ENCODE data around the gene RCL1.
A peak's percentile ranks its signal among the peaks of the same experiment; 100 is the strongest.
"Not testable (repeated sequence)": the region's sequence is repeated elsewhere in the genome, so short reads cannot be mapped to it uniquely, and the experiment has no call there.

RCL1 gene
- total RNA-seq, result 21.5 to 24.3 reads per million in 2 donors

- peak; percentile 98 for DNase-seq
These were observed at the start of gene RCL1 for GRCh38 chr9:4792572-4793458. Gene RCL1 (plus strand): TSS chr9:4792944. CDS start chr9:4793092, 148 bp downstream.

DNA sequence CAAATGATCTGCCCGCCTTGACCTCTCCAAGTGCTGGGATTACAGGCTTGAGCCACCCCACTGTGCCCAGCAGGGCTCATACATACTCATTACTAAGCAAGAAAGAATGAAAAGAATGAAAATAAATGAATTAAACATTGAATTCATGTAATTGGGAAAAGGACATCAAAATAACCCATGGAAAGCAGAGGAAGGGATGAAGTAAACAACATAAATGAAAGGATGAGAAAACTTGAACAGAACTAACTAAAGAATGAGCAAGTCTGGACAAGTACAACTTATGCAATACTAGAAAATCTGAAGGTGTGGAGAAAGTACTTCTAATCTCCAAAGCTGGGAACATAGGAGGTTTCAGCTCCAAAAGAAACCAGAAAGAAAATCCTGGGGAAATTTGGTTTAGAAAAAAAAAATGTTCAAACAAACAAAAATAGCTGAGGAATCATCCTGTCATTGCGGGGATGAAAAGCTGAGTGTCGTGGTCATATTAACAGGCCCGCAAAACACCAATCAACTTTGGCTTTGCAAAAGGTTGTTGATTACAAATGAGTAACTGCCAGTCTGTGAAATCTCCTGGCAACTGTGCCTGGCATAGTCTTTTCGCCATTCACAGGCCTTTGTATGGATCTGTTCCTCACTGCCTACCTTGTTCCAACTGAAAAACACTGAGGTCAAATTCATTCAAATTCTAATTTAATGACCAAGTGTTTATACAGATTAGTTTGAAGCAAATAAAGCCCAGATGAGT is 49.4 kb upstream of the RCL1 start:
- no peak for DNase-seq

- DNase-seq, result no peak
These were observed 46.3 kb upstream of the RCL1 start for GRCh38 chr9:4746278-4747030.

- DNase-seq, result no peak
These were observed 44.1 kb upstream of the RCL1 start for GRCh38 chr9:4748612-4749011.

- no peak for DNase-seq
These were observed 42.6 kb upstream of the RCL1 start for GRCh38 chr9:4750023-4750673.

DNA sequence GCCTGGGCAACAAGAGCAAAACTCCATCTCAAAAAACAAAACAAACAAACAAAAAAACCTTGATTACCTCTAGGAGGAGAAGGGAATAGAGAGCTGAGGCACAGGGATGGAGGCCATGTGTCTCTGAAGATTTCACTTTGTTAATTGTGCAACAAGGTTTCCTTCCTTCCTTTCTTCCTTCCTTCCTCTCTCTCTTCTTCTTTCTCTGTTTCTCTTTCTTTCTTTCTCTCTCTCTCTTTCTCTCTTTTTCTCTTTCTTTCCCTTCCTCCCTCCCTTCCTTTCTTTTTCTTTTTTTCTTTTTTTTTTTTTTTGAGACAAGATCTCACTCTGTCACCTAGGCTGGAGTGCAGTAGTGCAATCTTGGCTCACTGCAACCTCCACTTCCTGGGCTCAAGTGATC is 38.2 kb upstream of the RCL1 start:
- not testable (repeated sequence) for DNase-seq

DNA sequence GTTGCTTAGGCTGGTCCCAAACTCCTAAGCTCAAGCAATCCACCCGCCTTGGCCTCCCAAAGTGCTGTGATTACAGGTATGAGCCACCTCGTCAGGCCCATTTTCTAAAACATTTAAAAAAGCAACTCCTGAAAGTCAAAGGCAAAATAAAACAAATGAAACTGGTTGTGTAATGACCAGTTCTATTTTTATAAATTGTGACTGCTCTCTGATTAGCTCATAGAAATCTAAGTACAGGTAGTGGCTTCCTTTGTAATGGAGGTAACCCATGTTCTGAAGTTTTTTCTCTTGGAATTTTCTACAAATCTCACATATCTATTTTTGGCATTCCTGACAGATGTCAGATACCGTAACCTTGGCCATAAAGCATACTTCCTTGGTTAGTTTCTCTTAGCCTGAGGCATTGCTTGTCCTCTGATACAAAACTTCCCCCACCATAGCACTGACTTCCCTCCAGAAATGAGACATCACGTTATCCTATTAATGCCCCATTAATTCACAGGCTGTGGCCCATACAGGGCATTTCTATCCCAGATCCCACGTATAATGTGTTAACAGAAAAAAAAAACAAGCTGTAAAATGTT is 37.6 kb upstream of the RCL1 start:
- DNase-seq, result no peak

GRCh38 chr9:4756420-4756819 is 36.3 kb upstream of the RCL1 start:
- DNase-seq, result no peak

GRCh38 chr9:4760122-4760521 is 32.6 kb upstream of the RCL1 start:
- no peak for DNase-seq

GRCh38 chr9:4762108-4762885 is 30.4 kb upstream of the RCL1 start:
- no peak for DNase-seq

DNA sequence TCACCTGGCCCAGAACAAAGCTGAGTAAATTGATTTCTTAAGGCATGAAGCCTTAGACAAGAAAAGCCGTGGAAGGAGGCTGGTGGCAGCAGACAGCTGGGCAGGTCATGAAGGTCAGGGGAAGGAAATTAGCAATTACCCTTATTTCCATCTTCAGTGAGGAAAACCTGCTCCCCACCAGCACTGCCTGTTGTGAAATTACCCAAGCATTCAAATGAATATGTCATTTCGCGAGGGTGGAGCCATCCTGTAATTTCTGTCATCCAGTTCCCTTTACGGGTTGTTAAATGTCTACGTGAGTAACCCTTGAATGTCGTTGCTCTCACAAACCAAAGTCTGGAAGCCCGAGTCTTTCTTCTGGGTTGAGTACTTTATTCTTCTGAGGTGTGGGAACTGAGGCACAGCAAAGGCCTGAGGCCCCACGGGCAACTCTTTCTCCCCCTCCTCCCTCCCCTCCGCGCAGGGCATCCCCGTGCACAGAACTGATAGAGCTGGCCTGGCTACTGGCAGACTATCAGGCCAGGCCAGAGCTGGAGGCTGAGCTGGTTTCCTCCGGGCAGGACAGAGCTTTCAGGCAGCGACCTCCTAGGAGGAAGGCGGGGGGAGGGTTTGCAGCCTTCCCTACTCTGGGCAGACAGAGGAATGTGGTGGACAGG is 29.7 kb upstream of the RCL1 start:
- DNase-seq, result no peak

DNA sequence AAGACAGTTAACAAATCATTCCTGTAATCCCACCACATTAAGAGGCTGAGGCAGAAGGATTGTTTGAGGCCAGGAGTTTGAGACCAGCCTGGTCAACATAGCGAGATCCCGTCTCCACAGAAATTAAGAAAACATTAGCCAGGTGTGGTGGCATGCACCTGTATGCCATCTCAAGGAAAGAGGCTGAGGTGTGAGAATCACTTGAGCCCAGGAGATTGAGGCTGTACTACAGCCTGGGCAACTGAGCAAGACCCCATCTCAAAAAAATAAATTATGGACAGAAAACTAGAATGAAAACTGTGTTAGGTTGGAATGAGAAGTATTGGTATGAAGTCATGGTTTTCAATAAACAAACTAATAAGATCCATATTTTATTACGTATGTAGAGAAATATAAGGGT is 28.7 kb upstream of the RCL1 start:
- no peak for DNase-seq

- DNase-seq, result no peak
These were observed 24.1 kb upstream of the RCL1 start for GRCh38 chr9:4768681-4769080.

GRCh38 chr9:4769321-4770080 is 23.2 kb upstream of the RCL1 start:
- no peak for DNase-seq

DNA sequence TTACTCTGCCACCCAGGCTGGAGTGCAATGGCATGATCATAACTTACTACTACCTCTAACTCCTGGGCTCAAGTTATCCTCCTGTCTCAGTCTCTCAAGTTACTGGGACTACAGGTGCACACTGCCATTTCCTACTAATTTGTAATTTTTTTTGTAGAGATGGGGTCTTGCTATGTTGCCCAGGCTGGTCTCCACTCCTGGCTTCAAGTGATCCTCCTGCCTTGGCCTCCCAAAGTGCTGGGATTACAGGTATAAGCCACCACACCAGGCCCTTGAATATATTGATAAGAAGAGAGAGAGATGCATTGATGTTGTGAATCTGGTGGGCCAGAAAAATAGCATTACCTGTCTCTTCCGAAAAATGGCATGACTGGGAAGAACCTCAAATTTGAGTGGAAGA is 21.0 kb upstream of the RCL1 start:
- DNase-seq, result no peak

GRCh38 chr9:4774209-4774608 is 18.5 kb upstream of the RCL1 start:
- no peak for DNase-seq

DNA sequence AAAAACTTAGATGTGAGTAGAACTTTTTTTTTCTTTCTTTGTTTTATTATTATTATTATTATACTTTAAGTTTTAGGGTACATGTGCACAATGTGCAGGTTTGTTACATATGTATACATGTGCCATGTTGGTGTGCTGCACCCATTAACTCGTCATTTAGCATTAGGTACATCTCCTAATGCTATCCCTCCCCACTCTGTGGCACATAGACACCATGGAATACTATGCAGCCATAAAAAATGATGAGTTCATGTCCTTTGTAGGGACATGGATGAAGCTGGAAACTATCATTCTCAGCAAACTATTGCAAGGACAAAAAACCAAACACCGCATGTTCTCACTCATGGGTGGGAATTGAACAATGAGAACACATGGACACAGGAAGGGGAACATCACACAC is 17.8 kb upstream of the RCL1 start:
- not testable (repeated sequence) for DNase-seq

- DNase-seq, result no peak
These were observed 12.1 kb upstream of the RCL1 start for GRCh38 chr9:4780651-4781050.

- DNase-seq, result no peak
These were observed 11.3 kb upstream of the RCL1 start for GRCh38 chr9:4781408-4781807.

- DNase-seq, result not testable (repeated sequence)
These were observed 9.6 kb upstream of the RCL1 start for GRCh38 chr9:4783191-4783590.

All from activated gamma-delta T cell (primary cell).